Measurements from ENCODE around the gene GTF2H1. TPM values are rescaled to one million over a fixed set of nuclear protein-coding genes. Genes with fewer than 3 reads are reported as not detected.

The GTF2H1 gene
- polyA plus RNA-seq, 1 of the 3 experiments (the other 2 are of a cell fraction), result 31.2 TPM

- H2AFZ ChIP-seq (ENCODE audit: low read depth), result peak overlapping the region; percentile 88
- H3K4me2 ChIP-seq, result peak overlapping the region; percentile 66
- no peaks in the 10 kb centered on the region for H3K36me3 ChIP-seq (replicated peaks in 1 of 2; ENCODE audit: control insufficient read depth in 1 of 2, insufficient read depth in 2 of 2, low read length in 1 of 2)
- POLR2A ChIA-PET, result interaction anchor here (0.8 to 2.9 kb wide), 4 partner anchors 12 to 348 kb away, joined by 3 to 45 read pairs (median 6); partner anchors contain the start of genes GTF2H1, HPS5 and LDHA
- H3K27me3 ChIP-seq (ENCODE audit: insufficient read depth), result no peaks in the 10 kb centered on the region
- H4K20me1 ChIP-seq (ENCODE audit: insufficient read depth), result no peaks in the 10 kb centered on the region
- no peaks in the 10 kb centered on the region for H3K9me2 ChIP-seq
- peak; percentile 62; the same call in 1 of the 2 replicates for TF ChIP-seq FOSL2 (IDR thresholded peaks at IDR 0.05; ENCODE audit: borderline replicate concordance, low read depth)
- peak; percentile 55 for TF ChIP-seq TCF12 (IDR thresholded peaks at IDR 0.05)
- TF ChIP-seq, protein P1, sequence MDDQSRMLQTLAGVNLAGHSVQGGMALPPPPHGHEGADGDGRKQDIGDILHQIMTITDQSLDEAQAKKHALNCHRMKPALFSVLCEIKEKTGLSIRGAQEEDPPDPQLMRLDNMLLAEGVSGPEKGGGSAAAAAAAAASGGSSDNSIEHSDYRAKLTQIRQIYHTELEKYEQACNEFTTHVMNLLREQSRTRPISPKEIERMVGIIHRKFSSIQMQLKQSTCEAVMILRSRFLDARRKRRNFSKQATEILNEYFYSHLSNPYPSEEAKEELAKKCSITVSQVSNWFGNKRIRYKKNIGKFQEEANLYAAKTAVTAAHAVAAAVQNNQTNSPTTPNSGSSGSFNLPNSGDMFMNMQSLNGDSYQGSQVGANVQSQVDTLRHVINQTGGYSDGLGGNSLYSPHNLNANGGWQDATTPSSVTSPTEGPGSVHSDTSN (IDR thresholded peaks at IDR 0.05), result peak; percentile 73
- no peak for TF ChIP-seq FOXJ3 (CRISPR knock-in tag; IDR thresholded peaks at IDR 0.05)
- TF ChIP-seq YY1 (IDR thresholded peaks at IDR 0.05; ENCODE audit: low read depth), result peak; percentile 37; the same call in 1 of the 2 replicates
- TF ChIP-seq CHD2 (IDR thresholded peaks at IDR 0.05; ENCODE audit: low read length, partially characterized antibody), result no peak
- TF ChIP-seq, protein P2, sequence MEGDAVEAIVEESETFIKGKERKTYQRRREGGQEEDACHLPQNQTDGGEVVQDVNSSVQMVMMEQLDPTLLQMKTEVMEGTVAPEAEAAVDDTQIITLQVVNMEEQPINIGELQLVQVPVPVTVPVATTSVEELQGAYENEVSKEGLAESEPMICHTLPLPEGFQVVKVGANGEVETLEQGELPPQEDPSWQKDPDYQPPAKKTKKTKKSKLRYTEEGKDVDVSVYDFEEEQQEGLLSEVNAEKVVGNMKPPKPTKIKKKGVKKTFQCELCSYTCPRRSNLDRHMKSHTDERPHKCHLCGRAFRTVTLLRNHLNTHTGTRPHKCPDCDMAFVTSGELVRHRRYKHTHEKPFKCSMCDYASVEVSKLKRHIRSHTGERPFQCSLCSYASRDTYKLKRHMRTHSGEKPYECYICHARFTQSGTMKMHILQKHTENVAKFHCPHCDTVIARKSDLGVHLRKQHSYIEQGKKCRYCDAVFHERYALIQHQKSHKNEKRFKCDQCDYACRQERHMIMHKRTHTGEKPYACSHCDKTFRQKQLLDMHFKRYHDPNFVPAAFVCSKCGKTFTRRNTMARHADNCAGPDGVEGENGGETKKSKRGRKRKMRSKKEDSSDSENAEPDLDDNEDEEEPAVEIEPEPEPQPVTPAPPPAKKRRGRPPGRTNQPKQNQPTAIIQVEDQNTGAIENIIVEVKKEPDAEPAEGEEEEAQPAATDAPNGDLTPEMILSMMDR (IDR thresholded peaks at IDR 0.05), result no peak
- TF ChIP-seq, protein P3, sequence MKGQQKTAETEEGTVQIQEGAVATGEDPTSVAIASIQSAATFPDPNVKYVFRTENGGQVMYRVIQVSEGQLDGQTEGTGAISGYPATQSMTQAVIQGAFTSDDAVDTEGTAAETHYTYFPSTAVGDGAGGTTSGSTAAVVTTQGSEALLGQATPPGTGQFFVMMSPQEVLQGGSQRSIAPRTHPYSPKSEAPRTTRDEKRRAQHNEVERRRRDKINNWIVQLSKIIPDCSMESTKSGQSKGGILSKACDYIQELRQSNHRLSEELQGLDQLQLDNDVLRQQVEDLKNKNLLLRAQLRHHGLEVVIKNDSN (IDR thresholded peaks at IDR 0.05; ENCODE audit: borderline replicate concordance, low read depth), result no peak
- no peak for TF ChIP-seq ELF1 (IDR thresholded peaks at IDR 0.05)
- peak; percentile 40; the same call in 1 of the 2 replicates for TF ChIP-seq NFIC (IDR thresholded peaks at IDR 0.05; ENCODE audit: borderline replicate concordance)
- TF ChIP-seq SMC3 (IDR thresholded peaks at IDR 0.05; ENCODE audit: low read depth, low read length), result no peak
- no peak for TF ChIP-seq MXI1 (IDR thresholded peaks at IDR 0.05; ENCODE audit: low read depth, low read length)
- TF ChIP-seq MAX (IDR thresholded peaks at IDR 0.05; ENCODE audit: low read depth), result peak; percentile 59
- peak; percentile 50 for TF ChIP-seq JUND (IDR thresholded peaks at IDR 0.05)
- TF ChIP-seq, protein P4, sequence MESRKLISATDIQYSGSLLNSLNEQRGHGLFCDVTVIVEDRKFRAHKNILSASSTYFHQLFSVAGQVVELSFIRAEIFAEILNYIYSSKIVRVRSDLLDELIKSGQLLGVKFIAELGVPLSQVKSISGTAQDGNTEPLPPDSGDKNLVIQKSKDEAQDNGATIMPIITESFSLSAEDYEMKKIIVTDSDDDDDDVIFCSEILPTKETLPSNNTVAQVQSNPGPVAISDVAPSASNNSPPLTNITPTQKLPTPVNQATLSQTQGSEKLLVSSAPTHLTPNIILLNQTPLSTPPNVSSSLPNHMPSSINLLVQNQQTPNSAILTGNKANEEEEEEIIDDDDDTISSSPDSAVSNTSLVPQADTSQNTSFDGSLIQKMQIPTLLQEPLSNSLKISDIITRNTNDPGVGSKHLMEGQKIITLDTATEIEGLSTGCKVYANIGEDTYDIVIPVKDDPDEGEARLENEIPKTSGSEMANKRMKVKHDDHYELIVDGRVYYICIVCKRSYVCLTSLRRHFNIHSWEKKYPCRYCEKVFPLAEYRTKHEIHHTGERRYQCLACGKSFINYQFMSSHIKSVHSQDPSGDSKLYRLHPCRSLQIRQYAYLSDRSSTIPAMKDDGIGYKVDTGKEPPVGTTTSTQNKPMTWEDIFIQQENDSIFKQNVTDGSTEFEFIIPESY (IDR thresholded peaks at IDR 0.05; ENCODE audit: borderline replicate concordance, low read depth), result 0 out of 2 replicates have a peak, but pooled peaks have one; percentile 23
- TF ChIP-seq POLR2AphosphoS5 (IDR thresholded peaks at IDR 0.05; ENCODE audit: low read depth, low read length), result no peak
- TF ChIP-seq RCOR1 (IDR thresholded peaks at IDR 0.05; ENCODE audit: low read length), result no peak
- H3K27ac ChIP-seq (ENCODE audit: low read depth in 2 of 2, low read length in 1 of 2), result peak overlapping the region; percentile 94 to 95
- no peaks in the 10 kb centered on the region for H3K9me3 ChIP-seq
- DNase-seq, result peak; percentile 55
- H3F3A ChIP-seq (replicated peaks; ENCODE audit: insufficient read depth), result peaks cover 28% of the 10 kb centered on the region
- no peak overlapping the region for H3K4me3 ChIP-seq (ENCODE audit: low read depth in 2 of 2, low read length in 1 of 2)
- CTCF ChIA-PET, result interaction anchor here (0.9 kb wide), 1 partner anchor 9 kb away, joined by 3 read pairs; no protein-coding TSS in a partner anchor
- H3K79me2 ChIP-seq (ENCODE audit: insufficient read depth), result no peaks in the 10 kb centered on the region
- peaks cover 21 to 23% of the 10 kb centered on the region in 2 experiments for H3K4me1 ChIP-seq (ENCODE audit: control insufficient read depth in 1 of 2, insufficient read depth in 2 of 2, low read depth in 1 of 2, low read length in 1 of 2)
- WGBS (ENCODE audit: low lambda C conversion rate), result 12% methylated on average over 9 of the region's 9 CpGs
- H3K9ac ChIP-seq, result peak overlapping the region; percentile 55
Measured at GRCh38 chr11:18383388-18384156, 61.2 kb downstream of the GTF2H1 start.

Measured in SK-N-SH (cell line).